Heart left ventricle (tissue), 16 donors: ENCODE results near the gene CNBP. TPM values are rescaled to one million over a fixed set of nuclear protein-coding genes. Genes with fewer than 3 reads are reported as not detected.
A peak's percentile ranks its signal among the peaks of the same experiment; 100 is the strongest.

Experiments used
- ATAC-seq, 4 donors: fragments of 200-7000 bp; cut with Tn5 transposase; one replicate each; pipeline ENCODE4 v1.9.1; 2020 to 2022; ENCODE audit warnings: moderate library complexity in 4 of 4, mild to moderate bottlenecking in 3 of 4, moderate number of reproducible peaks in 1 of 4
- DNase-seq, 5 donors: peaks; one replicate each; pipeline ENCODE4 v3.0.0-alpha.2; 2020
- H3K27ac ChIP-seq, 12 donors: fragments of 200-600 bp; sonication (generic) in 4 of 12; one replicate each; pipeline versions ENCODE4 v1.5.0 to v1.8.0; 2016 to 2022; ENCODE audit warnings: mild to moderate bottlenecking in 2 of 12
- H3K27me3 ChIP-seq, 9 donors: fragments of 200-600 bp; sonication (generic) in 2 of 9; one replicate each; pipeline versions ENCODE4 v1.5.1 to v1.8.0; 2016 to 2022; ENCODE audit warnings: mild to moderate bottlenecking in 3 of 9
- H3K36me3 ChIP-seq, 9 donors: fragments of 200-600 bp; sonication (generic) in 2 of 9; one replicate each; pipeline versions ENCODE4 v1.5.0 to v1.8.0; 2018 to 2022; ENCODE audit warnings: mild to moderate bottlenecking in 2 of 9
- H3K4me1 ChIP-seq, 12 donors: fragments of 200-600 bp; sonication (generic) in 4 of 12; one replicate each; pipeline versions ENCODE4 v1.5.0 to v1.8.0; 2016 to 2022; ENCODE audit warnings: mild to moderate bottlenecking in 3 of 12
- H3K4me3 ChIP-seq, 12 donors: fragments of 200-600 bp; sonication (generic) in 4 of 12; one replicate each; pipeline versions ENCODE4 v1.5.0 to v1.8.0; 2017 to 2022; ENCODE audit warnings: mild to moderate bottlenecking in 9 of 12, moderate library complexity in 4 of 12
- H3K9me3 ChIP-seq, 12 donors: fragments of 200-600 bp; sonication (generic) in 4 of 12; one replicate each; pipeline versions ENCODE4 v1.5.0 to v1.8.0; 2016 to 2022; ENCODE audit warnings: mild to moderate bottlenecking in 1 of 12
- CTCF ChIP-seq, 12 donors: fragments of 200-600 bp; sonication (generic) in 4 of 12; IDR thresholded peaks; one replicate each; pipeline versions ENCODE4 v1.5.0 to v1.8.0; 2018 to 2022; ENCODE audit warnings: antibody characterized with exemption in 12 of 12, mild to moderate bottlenecking in 5 of 12
- POLR2A ChIP-seq, 2 donors: fragments of 450-650 bp; IDR thresholded peaks; one replicate each; pipeline ENCODE4 v1.6.1; 2017; ENCODE audit warnings: antibody characterized with exemption in 2 of 2, mild to moderate bottlenecking in 2 of 2, moderate library complexity in 2 of 2
- WGBS, 4 donors: extraction: QIAGEN DNeasy Blood & Tissue Kit in 2 of 4; methylation state at CpG; one replicate each; pipeline versions ENCODE4 v1.1.5 to v1.1.7; 2013 to 2018; 5-methylcytosine and 5-hydroxymethylcytosine counted together
- intact Hi-C, 10 donors: fragments of 100-400 bp; cut with DNase I; formaldehyde crosslinking; loops; one replicate each; pipeline versions ENCODE4 v1.11.1 to v1.14.2; 2022
- polyA plus RNA-seq, 2 donors: library from polyadenylated mRNA; stranded (reverse); fragments of 200-250 nt; gene quantifications; one replicate each; pipeline ENCODE4 v1.2.3, GENCODE V29; 2013
- total RNA-seq, 9 donors: library from RNA; depleted of rRNA in 2 of 9; stranded (reverse); fragments of >200 nt in 2 of 9; fragmentation: NEBNext Ultra II Directional in 3 of 9; extraction: Animal tissue kit (Norgen Biotek cat#: 25700) in 3 of 9; gene quantifications; one replicate each; pipeline versions ENCODE4 v1.1.0 to v1.2.4, GENCODE V29; 2016 to 2023
- donor health status: ischemic (EF 13 %, LVEDD 7.1; RV severe dilation, severe dysfunction).
- donor health status: healthy with polysubstance abuse.
- donor health status: DM: no; HTN: yes; CAD: no.
- donor health status: DM: no; HTN: no; CAD: no.
- donor health status: ischemic (EF 25% LVEDD 6.9; RV normal size, moderate dysfunction).
- donor health status: ischemic (EF 25% LVEDD 5.7; RV mildly dilated, moderate dysfunction).
- donor health status: healthy.
- donor health status: DM: yes; HTN: yes; CAD: no.
- donor health status: ischemic (EF 35%, LVEDD 5.7; RV mildly dilated, moderate dysfunction).
- donor health status: nonischemic (EF 11% LVEDD 7.7; RV severe dilation, severe dysfunction).
- donor health status: DM: yes; HTN: yes; CAD: no.
- donor health status: PGD.
- donor health status: ischemic (EF 29% LVEDD 5.4; RV normal size, mild dysfunction).
- donor health status: nonischemic (EF 23%, LVEDD 6.1; RV moderate dilation, normal function).

CNBP gene
- total and polyA plus RNA-seq, 11 donors = 376 to 743 (median 501) TPM

GRCh38 chr3:129120254-129121004 is 63.3 kb downstream of the CNBP start:
- H3K4me1 ChIP-seq = peaks cover 10 to 47% (median 30%) of the 10 kb centered on the region in 12 donors
- intact Hi-C loops = loop anchor here in 3 of 10 donors (2.0 to 5.0 kb wide), 3 partner anchors 62 to 68 kb away; partner anchors contain the start of gene CNBP (in 1 of the 3)
- WGBS, 4 donors = 3% methylated on average over 18 of the region's 18 CpGs
- DNase-seq (peak; percentile 88 to 90 (median 90)), ATAC-seq (peak; percentile 44 to 77 (median 58))
- H3K27ac ChIP-seq = peak overlapping the region; percentile 73 to 97 (median 92)
- H3K36me3 ChIP-seq = peaks cover 0 to 18% (median 13%) of the 10 kb centered on the region in 9 donors
- TF ChIP-seq CTCF (IDR thresholded peaks at IDR 0.05) (peak in 6 of 12 donors; percentile 8 to 54 (median 32)), POLR2A (IDR thresholded peaks at IDR 0.05) (peak in 1 of 2 donors; percentile 56)
- peak overlapping the region; percentile 66 to 97 (median 89) for H3K4me3 ChIP-seq
- no peaks in the 10 kb centered on the region for H3K9me3 ChIP-seq
- H3K27me3 ChIP-seq = no peaks in the 10 kb centered on the region

GRCh38 chr3:129119365-129120100 is 64.2 kb downstream of the CNBP start:
- intact Hi-C loops = loop anchor here in 3 of 10 donors (2.0 to 5.0 kb wide), 3 partner anchors 63 to 67 kb away; partner anchors contain the start of gene CNBP (in 1 of the 3)

GRCh38 chr3:129118745-129119144 is 65.0 kb downstream of the CNBP start:
- TF ChIP-seq CTCF (IDR thresholded peaks at IDR 0.05) = no peak
- no peak for TF ChIP-seq POLR2A (IDR thresholded peaks at IDR 0.05)
- no peak for ATAC-seq
- intact Hi-C loops = no loop called here
- Histone ChIP-seq H3K4me1 (peaks cover 10 to 47% (median 30%) of the 10 kb centered on the region in 12 donors), H3K36me3 (peaks cover 0 to 28% (median 13%) of the 10 kb centered on the region in 9 donors), H3K9me3 (no peaks in the 10 kb centered on the region), H3K4me3 (peak overlapping the region in 1 of 12 donors; percentile 93), H3K27me3 (no peaks in the 10 kb centered on the region), H3K27ac (peak overlapping the region in 2 of 12 donors; percentile 84 to 96)
- DNase-seq = no peak
- WGBS, 4 donors = 83 to 91% (median 85%) methylated on average over 5 of the region's 5 CpGs

More at GRCh38 chr3:129119365-129120100, 64.2 kb downstream of the CNBP start:
- H3K27ac ChIP-seq = peak overlapping the region in 11 of 12 donors; percentile 82 to 97 (median 93)
- WGBS, 4 donors = 53 to 59% (median 55%) methylated on average over 12 to 13 of the region's 13 CpGs
- peak overlapping the region in 10 of 12 donors; percentile 66 to 97 (median 89) for H3K4me3 ChIP-seq
- TF ChIP-seq POLR2A (IDR thresholded peaks at IDR 0.05) (no peak), CTCF (IDR thresholded peaks at IDR 0.05) (no peak)
- no peaks in the 10 kb centered on the region for H3K9me3 ChIP-seq
- H3K27me3 ChIP-seq = no peaks in the 10 kb centered on the region
- ATAC-seq (no peak), DNase-seq (no peak)
- peaks cover 0 to 26% (median 13%) of the 10 kb centered on the region in 9 donors for H3K36me3 ChIP-seq
- peaks cover 10 to 47% (median 30%) of the 10 kb centered on the region in 12 donors for H3K4me1 ChIP-seq

Other genes with a start within 250 kb of the CNBP start
- 1 to 10 TPM in 1 of 9 donors, under 1 TPM in 5, not detected in 3; 0.12 to 1.8 (median 0.47) TPM for gene CFAP92, start 189.8 kb downstream of the CNBP start, total RNA-seq
- gene CFAP92, start 189.8 kb downstream of the CNBP start, polyA plus RNA-seq = under 1 TPM; 0.17 to 0.23 TPM
- gene EFCC1, start 182.6 kb downstream of the CNBP start, total RNA-seq = 1 to 10 TPM in 8 of 9 donors, under 1 TPM in 1; 0.60 to 2.5 (median 1.7) TPM
- gene EFCC1, start 182.6 kb downstream of the CNBP start, polyA plus RNA-seq = 1 to 10 TPM in 1 of 2 donors, under 1 TPM in 1; 0.91 to 1.1 TPM
- gene GP9, start 123.1 kb downstream of the CNBP start, total RNA-seq = not detected
- not detected for gene GP9, start 123.1 kb downstream of the CNBP start, polyA plus RNA-seq
- gene RAB43, start 62.1 kb downstream of the CNBP start, total RNA-seq = 10 to 100 TPM in 1 of 9 donors, 1 to 10 TPM in 8; 1.3 to 10.3 (median 3.3) TPM
- gene RAB43, start 62.1 kb downstream of the CNBP start, polyA plus RNA-seq = 1 to 10 TPM; 2.4 to 4.9 TPM
- 10 to 100 TPM; 14.9 to 31.2 (median 24.5) TPM for gene ISY1, start 22.8 kb downstream of the CNBP start, total RNA-seq
- gene ISY1, start 22.8 kb downstream of the CNBP start, polyA plus RNA-seq = 10 to 100 TPM; 16.2 to 27.0 TPM
- 100 to 1,000 TPM in 4 of 9 donors, 10 to 100 TPM in 5; 78.6 to 121 (median 93.9) TPM for gene COPG1, start 65.7 kb upstream of the CNBP start, total RNA-seq
- gene COPG1, start 65.7 kb upstream of the CNBP start, polyA plus RNA-seq = 100 to 1,000 TPM in 1 of 2 donors, 10 to 100 TPM in 1; 82.3 to 115 TPM
- gene HMCES, start 95.0 kb upstream of the CNBP start, total RNA-seq = 10 to 100 TPM; 30.0 to 46.3 (median 37.7) TPM
- gene HMCES, start 95.0 kb upstream of the CNBP start, polyA plus RNA-seq = 10 to 100 TPM; 30.7 to 46.6 TPM
- gene EFCAB12, start 244.7 kb upstream of the CNBP start, total RNA-seq = under 1 TPM in 4 of 9 donors, not detected in 5; 0.09 to 0.20 (median 0.14) TPM
- gene EFCAB12, start 244.7 kb upstream of the CNBP start, polyA plus RNA-seq = under 1 TPM; 0.07 to 0.11 TPM